ENCODE data around the gene RTP1. TPM values are rescaled to one million over a fixed set of nuclear protein-coding genes. Genes with fewer than 3 reads are reported as not detected.
"Not testable (repeated sequence)": the region's sequence is repeated elsewhere in the genome, so short reads cannot be mapped to it uniquely, and the experiment has no call there.

Gene RTP1, protein sequence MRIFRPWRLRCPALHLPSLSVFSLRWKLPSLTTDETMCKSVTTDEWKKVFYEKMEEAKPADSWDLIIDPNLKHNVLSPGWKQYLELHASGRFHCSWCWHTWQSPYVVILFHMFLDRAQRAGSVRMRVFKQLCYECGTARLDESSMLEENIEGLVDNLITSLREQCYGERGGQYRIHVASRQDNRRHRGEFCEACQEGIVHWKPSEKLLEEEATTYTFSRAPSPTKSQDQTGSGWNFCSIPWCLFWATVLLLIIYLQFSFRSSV
- total RNA-seq, result not detected

- ChIA-PET CTCF (interaction anchor here (0.5 to 1.1 kb wide), 2 partner anchors 8 to 1435 kb away, joined by 3 read pairs; no protein-coding TSS in a partner anchor), POLR2A (no interaction called here)
- no peak for DNase-seq
- H3K27me3 Mint-ChIP-seq, result peaks cover 32% of the 10 kb centered on the region
- H3K36me3 Mint-ChIP-seq (ENCODE audit: low read depth), result no peaks in the 10 kb centered on the region
- peaks cover 3% of the 10 kb centered on the region for H3K4me1 Mint-ChIP-seq
- no peak within 1 kb of the TSS for H3K4me3 Mint-ChIP-seq
- no peak within 1 kb of the TSS for H3K27ac Mint-ChIP-seq
- no peaks in the 10 kb centered on the region for H3K9me3 Mint-ChIP-seq
Measured at GRCh38 chr3:187197335-187197649, at the start of gene RTP1. TSS of gene RTP1 (plus strand) at chr3:187197486. CDS start at chr3:187197516, 30 bp downstream.

DNA sequence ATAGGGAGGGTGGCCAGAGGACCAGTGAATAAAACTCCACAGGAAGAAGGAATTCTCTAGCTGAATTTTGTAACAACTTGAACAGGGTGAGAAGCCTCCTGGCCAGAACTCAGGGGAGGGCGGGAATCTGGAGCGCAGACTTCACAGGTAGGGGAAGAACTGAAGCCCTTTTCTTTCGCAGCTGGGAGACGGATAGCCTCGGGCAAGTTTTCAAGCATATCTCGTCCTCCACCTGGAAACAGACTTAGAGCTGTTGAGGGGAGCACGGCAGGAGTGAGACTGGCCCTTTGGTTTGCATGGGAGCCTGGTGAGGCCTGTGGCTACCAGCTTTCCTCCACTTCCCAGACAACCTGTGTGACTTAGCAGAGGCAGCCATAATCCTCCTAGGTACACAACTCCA lies 47.1 kb upstream of the RTP1 start:
- DNase-seq, result no peak
- Mint-ChIP-seq H3K9me3 (peaks cover 12% of the 10 kb centered on the region), H3K27me3 (peaks cover 38% of the 10 kb centered on the region), H3K36me3 (ENCODE audit: low read depth) (peaks cover 10% of the 10 kb centered on the region), H3K4me3 (no peak overlapping the region), H3K27ac (no peak overlapping the region), H3K4me1 (peaks cover 3% of the 10 kb centered on the region)
- ChIA-PET CTCF (interaction anchor here (0.7 to 5.6 kb wide), 14 partner anchors 10 to 532 kb away, joined by 3 to 72 read pairs (median 4); partner anchors contain the start of genes RPL39L and ST6GAL1), POLR2A (no interaction called here)

GRCh38 chr3:187150599-187150998 lies 46.7 kb upstream of the RTP1 start:
- POLR2A ChIA-PET, result no interaction called here
- peak; percentile 59 for DNase-seq
- no peak overlapping the region for H3K27ac Mint-ChIP-seq
- peaks cover 7% of the 10 kb centered on the region for H3K36me3 Mint-ChIP-seq (ENCODE audit: low read depth)
- CTCF ChIA-PET, result interaction anchor here (0.7 to 5.6 kb wide), 15 partner anchors 9 to 532 kb away, joined by 3 to 72 read pairs (median 4); partner anchors contain the start of genes RPL39L and ST6GAL1
- H3K27me3 Mint-ChIP-seq, result peaks cover 41% of the 10 kb centered on the region
- H3K4me3 Mint-ChIP-seq, result no peak overlapping the region
- peaks cover 3% of the 10 kb centered on the region for H3K4me1 Mint-ChIP-seq
- peaks cover 9% of the 10 kb centered on the region for H3K9me3 Mint-ChIP-seq

DNA sequence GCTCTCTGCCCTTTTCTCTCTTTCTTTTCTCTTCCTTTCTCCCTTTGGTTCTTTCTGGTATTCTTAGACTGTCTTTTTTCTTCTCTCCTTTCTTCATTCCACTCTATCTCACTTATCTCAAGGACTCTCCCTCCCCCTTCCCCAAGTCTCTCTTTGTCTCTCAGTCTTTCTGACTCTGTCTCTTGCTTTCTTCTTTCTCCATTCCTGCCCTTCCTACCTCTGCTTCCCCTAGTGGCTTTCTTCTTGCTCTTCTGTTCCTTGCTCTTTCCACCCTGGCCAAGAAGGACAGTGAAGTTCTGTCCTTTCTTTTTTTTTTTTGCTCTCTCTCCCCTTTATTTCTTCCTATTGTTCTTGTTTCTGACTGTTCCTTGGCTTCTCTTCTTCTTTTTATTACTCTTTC lies 35.7 kb upstream of the RTP1 start:
- ChIA-PET CTCF (interaction anchor here (0.8 to 0.9 kb wide), 2 partner anchors 24 to 30 kb away, joined by 3 to 4 read pairs; no protein-coding TSS in a partner anchor), POLR2A (no interaction called here)
- H3K4me1 Mint-ChIP-seq, result peaks cover 6% of the 10 kb centered on the region
- H3K27me3 Mint-ChIP-seq, result peaks cover 19% of the 10 kb centered on the region
- no peak overlapping the region for H3K4me3 Mint-ChIP-seq
- no peak for DNase-seq
- H3K36me3 Mint-ChIP-seq (ENCODE audit: low read depth), result no peaks in the 10 kb centered on the region
- H3K27ac Mint-ChIP-seq, result no peak overlapping the region
- peaks cover 7% of the 10 kb centered on the region for H3K9me3 Mint-ChIP-seq

GRCh38 chr3:187162265-187162953 lies 34.9 kb upstream of the RTP1 start:
- no peak for DNase-seq
- no peaks in the 10 kb centered on the region for H3K36me3 Mint-ChIP-seq (ENCODE audit: low read depth)
- ChIA-PET CTCF (interaction anchor here (0.8 to 1.4 kb wide), 3 partner anchors 31 to 60 kb away, joined by 4 to 9 read pairs (median 9); no protein-coding TSS in a partner anchor), POLR2A (no interaction called here)
- peaks cover 19% of the 10 kb centered on the region for H3K27me3 Mint-ChIP-seq
- H3K4me3 Mint-ChIP-seq, result no peak overlapping the region
- no peak overlapping the region for H3K27ac Mint-ChIP-seq
- H3K9me3 Mint-ChIP-seq, result peaks cover 7% of the 10 kb centered on the region
- peaks cover 6% of the 10 kb centered on the region for H3K4me1 Mint-ChIP-seq

- DNase-seq, result peak; percentile 65
- H3K4me1 Mint-ChIP-seq, result peaks cover 10% of the 10 kb centered on the region
- no peaks in the 10 kb centered on the region for H3K9me3 Mint-ChIP-seq
- H3K27ac Mint-ChIP-seq, result no peak overlapping the region
- POLR2A ChIA-PET, result interaction anchor here (0.6 to 1.2 kb wide), 2 partner anchors 25 to 40 kb away, joined by 4 to 5 read pairs; partner anchors contain the start of gene RPL39L
- H3K27me3 Mint-ChIP-seq, result peaks cover 13% of the 10 kb centered on the region
- no peak overlapping the region for H3K4me3 Mint-ChIP-seq
- CTCF ChIA-PET, result interaction anchor here (0.6 to 2.3 kb wide), 23 partner anchors 9 to 1130 kb away, joined by 3 to 32 read pairs (median 4); no protein-coding TSS in a partner anchor
- no peaks in the 10 kb centered on the region for H3K36me3 Mint-ChIP-seq (ENCODE audit: low read depth)
Measured at GRCh38 chr3:187165144-187165543, 32.1 kb upstream of the RTP1 start.

DNA sequence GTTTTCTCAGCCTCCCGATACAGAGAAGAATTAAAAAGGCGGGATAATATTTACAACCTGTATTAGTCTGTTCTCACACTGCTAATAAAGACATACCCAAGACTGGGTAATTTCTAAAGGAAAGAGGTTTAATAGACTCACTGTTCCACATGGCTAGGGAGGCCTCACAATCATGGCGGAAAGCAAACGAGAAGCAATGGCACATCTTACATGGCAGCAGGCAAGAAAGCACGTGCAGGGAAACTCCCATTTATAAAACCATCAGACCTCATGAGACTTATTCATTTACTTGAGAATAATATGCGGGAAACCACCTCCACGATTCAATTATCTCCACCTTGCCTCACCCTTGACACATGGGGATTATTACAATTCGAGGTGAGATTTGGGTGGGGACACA lies 30.5 kb upstream of the RTP1 start:
- Mint-ChIP-seq H3K27ac (no peak overlapping the region), H3K4me3 (no peak overlapping the region), H3K27me3 (peaks cover 5% of the 10 kb centered on the region), H3K36me3 (ENCODE audit: low read depth) (no peaks in the 10 kb centered on the region), H3K4me1 (peaks cover 15% of the 10 kb centered on the region), H3K9me3 (no peaks in the 10 kb centered on the region)
- ChIA-PET CTCF (interaction anchor here (0.7 to 1.2 kb wide), 3 partner anchors 27 to 64 kb away, joined by 3 to 6 read pairs (median 5); partner anchors contain the start of gene RPL39L), POLR2A (no interaction called here)
- no peak for DNase-seq

GRCh38 chr3:187167777-187168176 lies 29.5 kb upstream of the RTP1 start:
- H3K9me3 Mint-ChIP-seq, result no peaks in the 10 kb centered on the region
- H3K4me1 Mint-ChIP-seq, result peaks cover 15% of the 10 kb centered on the region
- no peak overlapping the region for H3K4me3 Mint-ChIP-seq
- POLR2A ChIA-PET, result no interaction called here
- H3K27me3 Mint-ChIP-seq, result peaks cover 2% of the 10 kb centered on the region
- DNase-seq, result no peak
- CTCF ChIA-PET, result interaction anchor here (2.3 kb wide), 1 partner anchor 28 kb away, joined by 7 read pairs; the partner anchor contains the start of gene RPL39L
- H3K36me3 Mint-ChIP-seq (ENCODE audit: low read depth), result no peaks in the 10 kb centered on the region
- no peak overlapping the region for H3K27ac Mint-ChIP-seq

DNA sequence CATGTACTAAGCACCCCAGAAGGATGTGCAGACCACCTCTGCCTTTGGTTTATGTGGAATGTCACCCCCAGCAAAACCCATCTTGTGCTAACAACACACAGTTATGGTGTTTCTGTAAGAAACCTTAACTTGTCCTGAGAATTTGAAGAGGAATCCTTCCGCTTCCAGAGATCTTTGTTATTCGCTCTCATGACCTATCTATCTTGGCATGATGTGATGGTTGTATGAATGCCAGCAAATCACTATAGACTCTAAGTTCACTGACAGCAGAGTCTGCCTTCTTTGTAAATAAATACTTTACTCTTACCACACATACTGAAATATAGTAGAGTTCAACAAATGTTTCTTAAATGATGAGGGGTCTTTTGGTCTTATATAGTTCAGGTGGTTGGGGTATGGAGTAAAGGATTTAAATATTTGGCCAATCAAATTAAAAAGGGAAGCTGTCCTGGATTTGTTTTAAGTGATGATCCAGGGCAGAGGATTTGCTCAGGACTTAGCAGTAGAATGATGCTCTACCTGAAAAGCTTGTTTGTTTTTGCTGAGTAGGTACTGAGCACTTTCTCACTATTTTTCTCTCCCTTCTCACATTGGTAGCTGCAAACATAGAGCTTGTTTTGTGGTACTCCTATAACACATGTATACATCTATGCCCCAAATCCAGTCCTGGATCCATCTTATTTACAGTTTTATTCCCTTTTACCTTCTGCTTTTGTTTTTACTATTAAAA lies 27.9 kb upstream of the RTP1 start:
- Mint-ChIP-seq H3K27me3 (peaks cover 4% of the 10 kb centered on the region), H3K4me1 (peaks cover 15% of the 10 kb centered on the region), H3K4me3 (no peak overlapping the region), H3K27ac (no peak overlapping the region), H3K9me3 (no peaks in the 10 kb centered on the region), H3K36me3 (ENCODE audit: low read depth) (no peaks in the 10 kb centered on the region)
- POLR2A ChIA-PET, result no interaction called here
- no peak for DNase-seq
- CTCF ChIA-PET, result interaction anchor here (2.3 kb wide), 1 partner anchor 30 kb away, joined by 7 read pairs; the partner anchor contains the start of gene RPL39L

DNA sequence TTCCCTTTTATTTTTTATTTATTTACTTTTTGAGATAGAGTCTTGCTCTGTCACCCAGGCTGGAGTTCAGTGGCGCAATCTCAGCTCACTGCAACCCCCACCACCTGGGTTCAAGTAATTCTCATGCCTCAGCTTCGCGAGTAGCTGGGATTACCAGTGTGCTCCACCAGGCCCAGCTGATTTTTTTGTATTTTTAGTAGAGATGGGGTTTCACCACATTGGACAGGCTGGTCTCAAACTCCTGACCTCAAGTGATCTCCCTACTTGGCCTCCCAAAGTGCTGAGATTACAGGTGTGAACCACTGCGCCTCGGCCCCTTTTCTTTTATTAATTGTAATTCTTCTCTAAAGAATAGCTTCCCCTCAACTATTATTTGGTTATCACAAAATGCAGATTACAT lies 26.4 kb upstream of the RTP1 start:
- H3K4me3 Mint-ChIP-seq; POLR2A ChIA-PET; H3K9me3 Mint-ChIP-seq; H3K4me1 Mint-ChIP-seq; DNase-seq; H3K27me3 Mint-ChIP-seq; H3K27ac Mint-ChIP-seq; H3K36me3 Mint-ChIP-seq (ENCODE audit: low read depth): not testable (repeated sequence)
- CTCF ChIA-PET, result interaction anchor here (1.0 to 1.2 kb wide), 3 partner anchors 11 to 346 kb away, joined by 3 read pairs; no protein-coding TSS in a partner anchor

GRCh38 chr3:187172929-187173328 lies 24.4 kb upstream of the RTP1 start:
- Mint-ChIP-seq H3K27me3 (peaks cover 4% of the 10 kb centered on the region), H3K4me3 (no peak overlapping the region), H3K9me3 (no peaks in the 10 kb centered on the region), H3K36me3 (ENCODE audit: low read depth) (no peaks in the 10 kb centered on the region), H3K4me1 (peaks cover 9% of the 10 kb centered on the region), H3K27ac (no peak overlapping the region)
- POLR2A ChIA-PET, result no interaction called here
- DNase-seq, result no peak
- CTCF ChIA-PET, result interaction anchor here (0.9 kb wide), 1 partner anchor 34 kb away, joined by 3 read pairs; the partner anchor contains the start of gene RPL39L

DNA sequence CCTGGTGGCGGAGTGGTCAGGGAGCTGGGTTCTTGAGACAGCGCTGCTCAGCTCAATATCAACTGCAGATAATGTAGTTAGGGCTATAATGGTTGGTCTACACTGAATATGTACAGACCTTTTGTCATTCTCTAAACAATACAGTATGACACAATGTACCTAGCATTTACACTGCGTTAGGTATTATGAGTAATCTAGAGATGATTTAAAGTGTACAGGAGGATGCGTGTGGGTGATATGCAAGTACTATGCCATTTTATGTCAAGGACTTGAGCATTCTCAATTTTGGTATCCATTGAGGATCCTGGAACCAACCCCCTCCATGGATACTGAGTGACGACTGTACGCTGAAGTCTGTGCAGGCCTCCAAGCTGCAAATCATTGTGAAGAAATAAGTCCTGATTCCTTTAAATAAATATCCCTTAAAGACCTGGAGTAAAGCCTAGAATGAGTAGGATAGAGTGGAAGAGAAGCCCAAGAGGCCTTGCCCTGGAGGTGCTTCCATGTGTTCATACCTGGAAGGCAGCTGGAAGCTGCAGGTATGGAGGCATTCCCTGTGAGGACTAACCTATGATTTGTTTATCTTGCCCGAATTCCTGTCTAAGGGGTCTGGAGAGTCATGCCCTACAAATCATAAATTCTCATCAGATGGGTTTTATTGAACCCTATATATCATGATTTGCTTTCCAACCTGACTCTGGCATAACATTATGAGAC lies 15.7 kb upstream of the RTP1 start:
- H3K27ac Mint-ChIP-seq, result no peak overlapping the region
- POLR2A ChIA-PET, result no interaction called here

More for the DNA sequence above, 15.7 kb upstream of the RTP1 start:
- Mint-ChIP-seq H3K4me1 (peaks cover 14% of the 10 kb centered on the region), H3K9me3 (peaks cover 4% of the 10 kb centered on the region), H3K4me3 (no peak overlapping the region), H3K36me3 (ENCODE audit: low read depth) (peaks cover 4% of the 10 kb centered on the region), H3K27me3 (peaks cover 2% of the 10 kb centered on the region)
- CTCF ChIA-PET, result no interaction called here
- no peak for DNase-seq

All from activated CD4-positive, alpha-beta T cell treated with anti-CD3 and anti-CD28 coated beads, Interleukin-2, amount 10 ng/mL, durations not matched to agents 7 days and 5 days (primary cell).